Type B pancreatic cell (in vitro differentiated cells): Measurements from ENCODE around the gene FAM124A. TPM values are rescaled to one million over a fixed set of nuclear protein-coding genes. Genes with fewer than 3 reads are reported as not detected.

Experiments used
- DNase-seq: peaks from one replicate; pipeline ENCODE4 v3.0.0; 2021; ENCODE audit warnings: mixed read lengths; ENCODE audit not compliant: unreplicated experiment; ENCODE audit errors: extremely low spot score
- H3K27ac Mint-ChIP-seq: 2 replicates; pipeline ENCODE4 v1.8.0; 2021; ENCODE audit warnings: mild to moderate bottlenecking, mixed read lengths
- H3K27me3 Mint-ChIP-seq: 2 replicates; pipeline ENCODE4 v1.8.0; 2021; ENCODE audit warnings: mixed read lengths
- H3K36me3 Mint-ChIP-seq: 2 replicates; pipeline ENCODE4 v1.8.0; 2021; ENCODE audit warnings: mixed read lengths
- H3K4me1 Mint-ChIP-seq: one replicate; pipeline ENCODE4 v1.8.0; 2021; ENCODE audit warnings: mixed read lengths; ENCODE audit not compliant: unreplicated experiment
- H3K4me3 Mint-ChIP-seq: 2 replicates; pipeline ENCODE4 v1.8.0; 2021; ENCODE audit warnings: mild to moderate bottlenecking, mixed read lengths
- H3K9me3 Mint-ChIP-seq: 2 replicates; pipeline ENCODE4 v1.8.0; 2021; ENCODE audit warnings: mixed read lengths
- CTCF ChIP-seq: fragments of 200-600 bp; sonication (generic); conservative IDR thresholded peaks from 2 replicates; pipeline ENCODE4 v1.5.0; 2021; ENCODE audit warnings: antibody characterized with exemption, mild to moderate bottlenecking
- total RNA-seq: library from RNA; stranded (reverse); gene quantifications from 2 replicates; pipeline ENCODE4 v1.2.1, GENCODE V29; 2021; ENCODE audit warnings: low replicate concordance

Gene FAM124A
- total RNA-seq, 1 donor from 2014 or later: 4.5 TPM

DNA sequence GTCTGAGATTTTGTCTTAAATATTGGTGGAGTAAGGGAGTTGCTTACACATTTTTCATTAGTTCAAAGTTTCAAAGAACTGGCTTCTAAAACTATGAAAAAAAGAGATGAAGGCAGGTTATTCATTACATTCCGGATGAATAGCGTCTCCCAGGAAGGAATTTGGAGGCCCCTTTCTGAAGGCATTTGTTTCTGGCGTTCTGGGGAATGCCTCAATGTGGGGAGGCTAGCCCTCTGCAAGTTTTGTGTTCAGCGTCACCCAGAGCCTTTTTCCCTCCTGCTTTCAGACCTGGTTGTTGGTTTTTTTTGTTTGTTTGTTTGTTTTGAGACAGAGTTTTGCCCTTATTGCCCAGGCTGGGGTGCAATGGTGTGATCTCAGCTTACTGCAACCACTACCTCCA lies 21.0 kb downstream of the FAM124A start:
- no peaks in the 10 kb centered on the region for H3K9me3 Mint-ChIP-seq
- H3K4me3 Mint-ChIP-seq: no peak overlapping the region
- H3K4me1 Mint-ChIP-seq: peaks cover 18% of the 10 kb centered on the region
- TF ChIP-seq CTCF: no peak
- H3K36me3 Mint-ChIP-seq: no peaks in the 10 kb centered on the region
- H3K27ac Mint-ChIP-seq: peak overlapping the region; percentile 1
- DNase-seq: no peak
- H3K27me3 Mint-ChIP-seq: no peaks in the 10 kb centered on the region

GRCh38 chr13:51243832-51244231 lies 21.6 kb downstream of the FAM124A start:
- Mint-ChIP-seq H3K36me3 (no peaks in the 10 kb centered on the region), H3K4me1 (peaks cover 18% of the 10 kb centered on the region), H3K4me3 (no peak overlapping the region), H3K27ac (no peak overlapping the region), H3K27me3 (no peaks in the 10 kb centered on the region), H3K9me3 (no peaks in the 10 kb centered on the region)
- no peak for TF ChIP-seq CTCF
- DNase-seq: no peak

DNA sequence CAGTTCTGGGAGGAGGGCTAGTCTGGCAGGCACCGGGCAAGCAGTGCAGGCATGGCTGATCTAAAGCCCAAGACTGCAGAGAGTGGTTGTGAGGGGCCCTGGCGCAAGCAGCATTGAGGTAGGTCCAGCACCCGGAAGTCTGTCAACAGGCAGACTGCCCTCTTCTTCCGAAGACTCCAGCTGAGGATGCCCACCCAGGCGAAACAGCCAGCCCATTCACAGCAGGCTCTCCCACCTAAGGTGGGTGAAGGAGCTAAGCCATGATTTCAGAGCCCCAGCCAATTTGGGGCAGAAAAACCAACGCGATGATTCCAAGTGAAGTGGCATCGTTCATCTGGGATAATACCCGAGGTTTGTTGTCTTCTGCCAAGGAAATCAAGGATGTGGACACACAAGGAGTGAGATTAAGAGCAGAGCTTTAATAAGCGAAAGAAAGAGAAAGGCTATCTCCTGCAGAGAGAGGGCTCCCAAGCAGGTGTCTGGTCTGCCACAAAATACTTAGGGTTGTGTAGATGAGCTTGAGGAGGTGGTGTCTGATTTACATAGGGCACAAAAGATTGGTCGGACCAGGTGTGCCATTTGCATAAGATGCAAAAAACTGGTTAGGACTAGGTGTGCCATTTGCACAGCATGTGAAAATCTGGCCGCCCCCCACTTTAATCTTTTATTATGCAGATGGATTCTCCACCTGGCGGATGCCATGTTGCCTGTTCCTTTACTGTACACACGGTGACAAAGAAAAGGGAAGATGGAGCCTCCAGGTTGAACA lies 22.6 kb downstream of the FAM124A start:
- Mint-ChIP-seq H3K27ac (no peak overlapping the region), H3K4me3 (no peak overlapping the region)

DNA sequence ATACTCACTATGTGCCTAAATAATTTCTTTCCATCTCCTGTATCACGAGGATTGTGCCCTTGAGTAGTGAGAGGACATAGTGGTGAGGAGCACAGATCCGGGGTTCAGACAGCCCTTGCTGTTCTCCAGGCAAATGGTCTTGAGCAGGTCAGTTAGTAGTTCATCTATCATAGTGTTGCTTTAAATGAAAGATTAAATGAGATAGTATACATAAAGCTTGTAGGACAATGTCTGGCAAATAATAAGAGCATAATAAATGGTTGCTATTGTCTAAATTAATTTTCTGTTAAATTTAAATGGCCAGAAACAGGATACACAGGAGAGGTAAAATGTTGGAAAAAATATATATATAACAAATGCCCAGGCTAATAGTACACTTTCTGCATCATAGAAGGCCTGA lies 23.4 kb downstream of the FAM124A start:
- Mint-ChIP-seq H3K4me3 (no peak overlapping the region), H3K9me3 (no peaks in the 10 kb centered on the region), H3K27me3 (no peaks in the 10 kb centered on the region), H3K27ac (no peak overlapping the region), H3K4me1 (peaks cover 18% of the 10 kb centered on the region), H3K36me3 (no peaks in the 10 kb centered on the region)
- DNase-seq: no peak
- no peak for TF ChIP-seq CTCF

More for the DNA sequence above, 22.6 kb downstream of the FAM124A start:
- H3K4me1 Mint-ChIP-seq: peaks cover 18% of the 10 kb centered on the region
- H3K27me3 Mint-ChIP-seq: no peaks in the 10 kb centered on the region
- no peak for TF ChIP-seq CTCF
- H3K36me3 Mint-ChIP-seq: no peaks in the 10 kb centered on the region
- DNase-seq: no peak
- H3K9me3 Mint-ChIP-seq: no peaks in the 10 kb centered on the region

- H3K4me1 Mint-ChIP-seq: peaks cover 14% of the 10 kb centered on the region
- no peaks in the 10 kb centered on the region for H3K36me3 Mint-ChIP-seq
- no peak overlapping the region for H3K4me3 Mint-ChIP-seq
- DNase-seq: no peak
- H3K9me3 Mint-ChIP-seq: no peaks in the 10 kb centered on the region
- no peak overlapping the region for H3K27ac Mint-ChIP-seq
- no peak for TF ChIP-seq CTCF
- no peaks in the 10 kb centered on the region for H3K27me3 Mint-ChIP-seq
Observed at GRCh38 chr13:51246025-51246417, 23.8 kb downstream of the FAM124A start.
